ENCODE data around the gene AP4B1. TPM values are rescaled to one million over a fixed set of nuclear protein-coding genes. Genes with fewer than 3 reads are reported as not detected.

Gene AP4B1
- total RNA-seq, 1 experiment from 2014 or later: 11.1 TPM

GRCh38 chr1:113904293-113904673 lies 316 bp downstream of the AP4B1 start (continued):
- TF ChIP-seq ELF1 (IDR thresholded peaks at IDR 0.05; ENCODE audit: borderline replicate concordance, low read depth) (no peak), POLR2AphosphoS5 (IDR thresholded peaks at IDR 0.05; ENCODE audit: low read depth, low read length) (no peak), REST (IDR thresholded peaks at IDR 0.05; ENCODE audit: low read depth) (no peak), CBX3 (IDR thresholded peaks at IDR 0.05; ENCODE audit: low read depth) (no peak), FOSL1 (IDR thresholded peaks at IDR 0.05; ENCODE audit: low read depth) (no peak), EZH2 (IDR thresholded peaks at IDR 0.05) (no peak), JUND (IDR thresholded peaks at IDR 0.05) (no peak), YY1 (IDR thresholded peaks at IDR 0.05; ENCODE audit: extremely low read depth, insufficient replicate concordance, low read depth, low read length) (no peak)

GRCh38 chr1:113903501-113904292 lies 902 bp downstream of the AP4B1 start:
- no TSS peak for BruUV-seq (replicated peaks)
- peak overlapping the region; percentile 99 for H3K4me3 ChIP-seq (replicated peaks in 1 of 2; ENCODE audit: low read depth in 1 of 2, low read length in 2 of 2)
- H3K9me2 ChIP-seq (ENCODE audit: insufficient read depth): no peaks in the 10 kb centered on the region
- H4K20me1 ChIP-seq (ENCODE audit: insufficient read depth): no peaks in the 10 kb centered on the region
- H3K36me3 ChIP-seq (ENCODE audit: control insufficient read depth in 1 of 2, insufficient read depth in 2 of 2, low read length in 2 of 2): peaks cover 6 to 8% of the 10 kb centered on the region in 2 experiments; a peak in 1 of 4 replicates
- no peaks in the 10 kb centered on the region for H3K9me3 ChIP-seq (ENCODE audit: control insufficient read depth in 1 of 2, insufficient read depth in 1 of 2, low read depth in 1 of 2, low read length in 2 of 2)
- intact Hi-C loops (cut with micrococcal nuclease): loop anchor here (5.0 to 10.0 kb wide), 2 partner anchors 66 to 769 kb away; no protein-coding TSS in a partner anchor
- no peak overlapping the region for H2AFZ ChIP-seq (ENCODE audit: low read depth, low read length, poor library complexity, severe bottlenecking)
- H3K27me3 ChIP-seq (ENCODE audit: insufficient read depth, low read length): no peaks in the 10 kb centered on the region
- POLR2A ChIA-PET: interaction anchor here (0.7 to 3.4 kb wide), 2 partner anchors 21 to 26 kb away, joined by 4 to 24 read pairs; partner anchors contain the start of gene HIPK1
- peak overlapping the region; percentile 86 for H3K4me2 ChIP-seq (ENCODE audit: low read length)
- peak overlapping the region; percentile 68 for H3K9ac ChIP-seq (ENCODE audit: low read length)
- no peak for TF ChIP-seq YY1 (IDR thresholded peaks at IDR 0.05; ENCODE audit: extremely low read depth, insufficient replicate concordance, low read depth, low read length)
- TF ChIP-seq ZBTB33 (IDR thresholded peaks at IDR 0.05; ENCODE audit: extremely low read depth, insufficient replicate concordance, low read length): no peak
- no peak for TF ChIP-seq REST (IDR thresholded peaks at IDR 0.05; ENCODE audit: low read depth)
- TF ChIP-seq SIN3A (IDR thresholded peaks at IDR 0.05; ENCODE audit: low read depth): no peak
- TF ChIP-seq CBX3 (IDR thresholded peaks at IDR 0.05; ENCODE audit: low read depth): no peak
- RAD21 ChIA-PET (ENCODE audit: low non-redundant PET in 1 of 2, low total read pairs in 2 of 2, uncharacterized antibody in 2 of 2, unreplicated experiment in 2 of 2): interaction anchor here in 1 of 2 experiments (0.7 kb wide), 1 partner anchor 48 kb away, joined by 3 read pairs; no protein-coding TSS in a partner anchor
- peaks cover 26% of the 10 kb centered on the region for H3K79me2 ChIP-seq (ENCODE audit: insufficient read depth, low read length)
- DNase-seq (ENCODE audit: low read depth, low spot score) (no peak), ATAC-seq (no peak)
- CTCF ChIA-PET: no interaction called here
- peaks cover 4 to 15% of the 10 kb centered on the region in 2 experiments; a peak in 3 of 4 replicates for H3K4me1 ChIP-seq (ENCODE audit: control insufficient read depth in 1 of 2, insufficient read depth in 2 of 2, low read length in 2 of 2)
- peak overlapping the region; percentile 83; the same call in 1 of the 2 replicates for H3K27ac ChIP-seq (ENCODE audit: low read depth, low read length)
